ENCODE data around the gene SEPTIN2.
"Not testable (repeated sequence)": the region's sequence is repeated elsewhere in the genome, so short reads cannot be mapped to it uniquely, and the experiment has no call there.

The SEPTIN2 gene

DNA sequence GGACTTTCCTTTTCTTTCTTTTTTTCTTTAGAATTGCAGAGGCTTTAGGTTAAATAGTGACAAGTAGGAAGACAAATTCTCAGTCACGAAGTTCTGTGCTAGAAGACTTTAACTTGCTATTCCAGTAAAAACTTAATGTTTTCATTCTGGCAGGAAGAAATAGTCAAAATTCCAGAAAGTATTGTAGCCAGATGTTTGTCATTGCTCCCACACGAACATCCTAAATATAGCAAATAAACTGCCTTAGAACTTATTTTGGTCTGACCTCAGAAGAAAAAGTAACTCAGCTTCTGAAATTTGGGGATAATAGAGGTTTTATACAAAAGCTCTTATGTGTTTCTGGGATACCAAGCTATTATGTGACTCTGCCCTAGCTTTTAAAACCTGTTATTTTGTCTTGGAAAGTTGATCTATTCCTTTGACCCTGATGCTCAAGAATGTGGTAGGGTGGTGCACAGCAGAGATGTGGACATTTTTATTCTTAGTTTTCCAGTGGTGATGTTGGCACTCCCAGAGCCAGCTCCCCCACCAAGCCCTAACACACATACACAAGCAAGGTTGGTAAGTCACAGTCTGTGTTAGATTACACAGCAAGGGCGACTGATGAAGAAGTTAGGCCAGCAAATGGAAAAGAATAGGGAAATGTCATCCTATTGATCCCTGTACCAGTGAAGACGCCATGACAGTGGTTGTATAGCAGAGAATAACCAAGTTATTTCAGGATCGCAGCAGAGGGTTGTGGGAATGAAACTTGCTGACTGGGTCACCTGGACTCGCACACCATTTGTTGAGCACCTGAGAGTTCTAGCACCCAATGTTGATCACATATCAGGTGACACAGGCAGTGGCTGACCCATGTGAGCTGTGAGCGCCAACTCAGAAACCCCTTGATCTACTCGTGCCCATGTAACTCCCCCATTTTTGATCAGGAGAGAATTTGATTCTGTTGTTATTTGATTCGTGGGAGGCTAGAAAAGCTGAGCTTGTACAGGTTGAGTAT lies 64.1 kb downstream of the SEPTIN2 start:
- DNase-seq (ENCODE audit: low read depth) = no peak

DNA sequence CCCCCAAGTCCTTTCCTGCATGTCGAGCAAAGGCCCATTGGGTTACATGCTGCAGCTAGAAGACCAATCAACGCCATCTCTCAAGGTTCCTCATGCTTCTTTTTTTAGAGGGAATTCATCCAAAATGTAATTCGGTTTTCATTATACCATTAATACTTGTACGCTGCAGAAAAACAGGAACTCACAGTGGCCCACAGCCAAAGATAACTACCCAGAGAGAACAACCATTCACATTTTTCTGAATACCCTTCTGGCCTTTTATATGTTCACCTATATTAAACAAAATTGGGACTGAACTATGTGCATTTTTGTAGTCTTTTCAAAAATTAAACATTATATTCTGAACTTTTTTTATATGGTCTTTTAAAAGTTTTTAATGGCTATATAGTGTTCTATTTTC lies 66.1 kb downstream of the SEPTIN2 start:
- no peak for DNase-seq (ENCODE audit: low read depth)

DNA sequence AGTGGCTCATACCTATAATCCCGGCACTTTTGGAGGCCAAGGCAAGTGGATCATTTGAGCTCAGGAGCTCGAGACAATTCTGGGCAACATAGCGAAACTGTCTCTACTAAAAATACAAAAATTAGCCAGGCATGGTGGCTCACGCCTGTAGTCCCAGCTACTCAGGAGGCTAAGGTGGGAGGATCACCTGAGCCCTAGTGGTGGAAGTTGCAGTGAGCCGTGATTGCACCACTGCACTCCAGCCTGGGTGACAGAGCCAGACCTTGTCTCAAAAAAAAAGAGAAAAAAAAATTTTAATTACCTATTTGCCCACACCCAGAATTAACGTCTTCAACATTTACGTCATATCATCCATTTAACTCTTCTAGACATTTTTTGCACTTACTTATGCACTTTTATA lies 69.7 kb downstream of the SEPTIN2 start:
- not testable (repeated sequence) for DNase-seq (ENCODE audit: low read depth)

DNA sequence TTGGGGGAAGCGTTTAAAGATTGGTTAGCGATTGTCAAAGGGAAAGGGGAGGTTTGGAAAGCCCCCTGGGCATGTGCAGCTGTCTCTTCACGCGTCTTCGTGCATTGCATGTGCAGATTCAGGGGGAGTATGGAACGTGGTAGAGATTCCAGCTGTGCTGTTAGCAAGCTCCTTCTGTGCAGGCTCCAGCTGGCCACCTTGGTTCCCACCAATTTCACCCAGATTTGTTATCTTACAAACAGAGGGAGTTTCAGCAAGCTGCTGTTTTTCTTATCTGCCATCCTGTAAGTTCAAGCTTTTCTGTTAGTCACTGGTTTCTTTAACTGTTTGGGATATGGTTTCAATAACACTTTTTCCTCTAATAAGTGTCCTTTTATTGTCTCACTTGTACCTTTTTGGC lies 70.8 kb downstream of the SEPTIN2 start:
- no peak for DNase-seq (ENCODE audit: low read depth)

DNA sequence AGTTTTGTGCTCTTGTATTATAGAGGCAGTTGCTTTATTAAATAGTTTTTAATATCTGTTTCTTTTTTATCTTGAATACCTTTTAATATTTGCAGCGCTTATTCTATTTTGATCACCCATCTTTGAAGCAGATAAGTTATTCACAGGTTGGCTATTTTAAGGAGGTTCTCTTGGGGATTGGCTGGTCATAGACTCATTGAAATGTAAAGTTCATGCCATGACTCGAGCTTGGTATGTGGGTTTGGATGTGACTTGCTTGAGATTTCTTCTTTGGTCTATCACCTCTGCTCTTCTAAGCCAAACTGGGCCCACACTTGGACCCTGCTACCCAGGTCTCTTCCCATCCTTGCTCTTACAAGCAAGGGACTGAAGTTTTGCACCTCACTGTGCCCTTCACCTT lies 74.0 kb downstream of the SEPTIN2 start:
- DNase-seq (ENCODE audit: low read depth) = no peak

DNA sequence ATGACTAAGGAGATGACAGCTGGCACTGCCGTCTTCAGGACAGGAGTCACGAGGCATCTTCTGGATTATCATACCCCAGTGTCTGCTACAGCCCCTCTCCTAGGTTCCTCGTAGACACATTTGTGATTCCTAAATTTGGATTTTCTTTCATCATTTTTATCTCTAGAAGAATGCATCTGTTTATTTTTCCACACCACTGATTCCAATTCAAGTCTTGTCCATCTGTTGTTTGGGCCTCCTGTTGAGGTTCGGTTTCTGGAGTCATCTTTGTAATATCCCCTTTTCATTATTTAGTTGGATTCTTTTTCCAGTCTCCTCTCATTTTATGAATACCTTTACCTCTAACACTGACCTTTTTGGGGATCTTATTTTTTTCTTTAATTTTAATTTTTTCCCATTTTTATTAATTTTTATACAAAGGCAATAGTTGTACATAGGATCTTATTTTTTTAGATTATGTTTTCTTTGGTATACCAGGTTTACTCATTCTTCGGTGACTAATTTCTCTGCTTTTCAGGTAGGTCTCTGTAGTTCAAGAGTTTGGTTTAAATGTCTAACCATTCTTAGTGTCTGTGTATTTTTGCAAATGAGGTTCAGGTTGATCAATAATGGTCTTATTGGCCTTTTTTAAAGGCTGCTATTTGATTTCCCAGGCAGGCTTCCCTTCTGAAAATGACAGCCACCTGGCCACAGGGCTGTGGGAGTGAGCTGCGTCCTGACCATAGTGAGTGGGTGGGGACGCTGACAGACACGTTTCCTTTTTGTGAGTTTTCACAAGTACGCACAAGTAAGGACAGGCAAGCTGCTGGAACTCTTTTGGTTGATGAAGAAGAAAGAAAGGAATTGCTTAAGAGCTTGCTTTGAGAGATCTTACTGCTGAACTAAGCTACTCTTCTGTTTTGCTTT lies 74.8 kb downstream of the SEPTIN2 start:
- no peak for DNase-seq (ENCODE audit: low read depth)

DNA sequence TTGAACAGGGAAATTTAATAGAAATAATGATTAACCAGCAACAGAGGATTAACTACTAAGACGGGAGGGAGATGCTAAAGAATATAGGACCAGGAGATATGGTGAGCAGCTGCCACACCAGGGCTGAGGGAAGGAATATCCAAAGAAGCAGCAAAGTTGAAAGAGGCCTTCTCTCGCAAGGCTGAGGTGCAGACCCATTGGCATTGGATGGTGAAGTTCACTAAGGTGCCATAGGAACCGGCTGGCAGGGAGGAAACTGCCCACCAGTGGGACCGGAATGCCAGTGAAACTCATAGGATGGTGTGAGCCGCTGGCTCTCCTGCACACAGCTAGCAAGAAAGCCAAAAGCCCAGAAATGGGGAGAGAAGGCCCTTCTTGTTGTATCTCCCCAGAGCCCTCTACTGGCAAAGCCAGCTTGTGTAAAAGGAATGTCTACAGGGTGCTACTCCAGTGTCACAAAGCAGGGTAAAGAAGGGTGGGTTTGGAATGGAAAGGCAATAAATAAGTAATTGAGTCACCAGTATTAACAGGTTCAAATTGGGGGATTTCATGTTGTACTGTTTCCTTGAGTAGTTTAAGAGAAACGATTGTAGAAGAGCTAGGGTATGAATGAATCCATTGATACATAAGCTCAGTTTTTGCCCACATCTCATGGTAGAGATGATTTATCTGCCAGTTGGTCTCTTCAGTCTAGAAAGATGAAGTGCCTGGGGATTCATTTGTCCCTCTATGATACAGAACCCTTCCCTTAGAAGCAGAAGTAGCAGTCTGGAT lies 76.4 kb downstream of the SEPTIN2 start:
- DNase-seq (ENCODE audit: low read depth) = no peak

DNA sequence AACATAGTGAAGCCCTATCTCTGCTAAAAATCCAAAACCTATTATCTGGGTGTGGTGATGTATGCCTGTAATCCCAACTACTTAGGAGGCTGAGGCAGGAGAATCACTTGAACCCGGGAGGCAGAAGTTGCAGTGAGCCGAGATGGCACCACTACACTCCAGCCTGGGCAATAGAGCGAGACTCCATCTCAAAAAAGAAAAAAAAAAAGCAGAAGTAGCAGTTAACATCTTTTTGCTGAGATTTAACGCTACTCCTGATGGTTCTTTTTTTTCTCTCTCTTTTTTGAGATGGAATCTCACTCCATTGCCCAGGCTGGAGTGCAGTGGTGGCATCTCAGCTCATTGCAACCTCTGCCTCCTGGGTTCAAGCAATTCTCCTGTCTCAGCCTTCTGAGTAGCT lies 77.0 kb downstream of the SEPTIN2 start:
- not testable (repeated sequence) for DNase-seq (ENCODE audit: low read depth)

DNA sequence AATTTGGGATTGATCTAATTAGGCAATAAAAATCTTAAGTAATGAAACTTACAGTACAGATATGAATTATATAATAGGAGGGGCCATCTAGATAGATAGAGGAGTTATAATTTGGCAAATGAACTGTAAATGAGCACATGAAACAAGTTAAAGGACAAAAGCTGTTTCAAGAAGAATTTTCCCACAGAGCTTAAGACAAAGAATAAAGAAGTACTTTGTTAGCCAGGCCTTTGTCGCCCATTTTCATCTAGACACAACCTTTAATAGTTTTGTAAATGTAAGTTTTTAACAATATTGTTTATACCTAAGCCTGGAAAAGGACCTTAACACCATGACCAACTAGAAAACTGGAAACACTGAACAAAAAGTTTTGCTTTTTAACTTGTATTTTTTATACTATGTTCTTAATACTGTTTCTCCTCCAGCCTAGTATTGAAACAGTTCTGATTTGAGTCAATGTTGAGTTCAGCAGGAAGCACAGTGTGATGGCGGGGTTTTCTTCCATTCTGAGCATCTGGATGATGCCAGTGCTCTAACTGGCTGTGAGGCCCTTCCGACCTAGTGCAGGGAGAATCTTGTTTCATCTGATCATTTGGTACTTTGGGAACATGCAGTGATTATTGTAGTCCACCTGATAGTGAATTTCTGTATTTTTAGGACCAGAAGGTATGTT lies 77.9 kb downstream of the SEPTIN2 start:
- no peak for DNase-seq (ENCODE audit: low read depth)

DNA sequence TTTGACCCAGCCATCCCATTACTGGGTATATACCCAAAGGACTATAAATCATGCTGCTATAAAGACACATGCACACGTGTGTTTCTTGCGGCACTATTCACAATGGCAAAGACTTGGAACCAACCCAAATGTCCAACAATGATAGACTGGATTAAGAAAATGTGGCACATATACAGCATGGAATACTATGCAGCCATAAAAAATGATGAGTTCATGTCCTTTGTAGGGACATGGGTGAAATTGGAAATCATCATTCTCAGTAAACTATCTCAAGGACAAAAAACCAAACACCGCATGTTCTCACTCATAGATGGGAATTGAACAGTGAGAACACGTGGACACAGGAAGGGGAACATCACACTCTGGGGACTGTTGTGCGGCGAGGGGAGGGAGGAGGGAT lies 81.1 kb downstream of the SEPTIN2 start:
- not testable (repeated sequence) for DNase-seq (ENCODE audit: low read depth)

DNA sequence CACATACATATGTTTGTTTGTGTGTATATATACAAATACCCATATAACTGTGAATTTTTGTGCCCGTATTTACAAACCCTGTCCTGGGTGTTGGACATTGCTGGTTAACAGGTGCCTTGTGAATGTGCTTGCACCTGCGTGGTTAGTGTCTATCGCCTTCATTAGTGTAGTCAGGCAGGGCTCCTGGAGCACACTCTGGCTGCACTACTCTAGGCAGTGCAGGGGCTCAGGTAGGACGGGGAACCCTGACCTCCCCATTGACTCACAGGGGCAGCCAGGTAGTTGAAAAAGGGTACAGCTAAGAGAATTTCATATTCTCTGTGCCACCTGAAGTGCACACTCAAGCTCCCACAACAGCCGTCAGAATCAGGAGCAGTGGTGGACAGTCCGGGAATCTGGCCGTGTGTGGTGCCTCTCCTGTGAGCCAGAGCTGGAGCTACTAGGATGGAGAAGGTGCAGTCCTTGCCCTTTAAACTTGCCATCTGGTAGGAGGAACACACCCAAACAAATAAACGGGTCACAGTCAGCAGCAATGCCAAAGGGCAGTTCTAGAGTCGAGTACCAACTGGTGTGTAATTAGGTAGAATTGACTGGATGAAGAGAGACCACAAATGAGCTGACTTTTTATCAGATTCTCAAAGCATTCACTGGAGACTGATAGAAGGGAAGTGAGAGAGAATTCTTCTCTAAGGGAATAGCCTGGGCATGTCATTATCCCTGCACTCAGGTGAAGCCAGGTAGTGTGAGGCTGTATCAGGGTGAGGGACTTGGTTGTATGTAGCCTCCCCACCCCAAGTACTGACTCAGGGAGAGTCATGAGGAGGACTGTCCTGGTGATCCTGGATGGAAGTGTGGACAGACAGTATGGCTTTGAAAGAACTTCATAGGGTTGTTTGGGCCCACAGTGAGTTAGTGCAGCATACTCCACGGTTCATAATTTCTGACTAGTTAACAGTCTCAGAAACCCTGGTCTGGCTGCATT lies 84.5 kb downstream of the SEPTIN2 start:
- no peak for DNase-seq (ENCODE audit: low read depth)

Measured in T follicular helper cell (primary cell).